ENCODE measurements around the gene LYST.
"Not testable (repeated sequence)": the region's sequence is repeated elsewhere in the genome, so short reads cannot be mapped to it uniquely, and the experiment has no call there.

The LYST gene

DNA sequence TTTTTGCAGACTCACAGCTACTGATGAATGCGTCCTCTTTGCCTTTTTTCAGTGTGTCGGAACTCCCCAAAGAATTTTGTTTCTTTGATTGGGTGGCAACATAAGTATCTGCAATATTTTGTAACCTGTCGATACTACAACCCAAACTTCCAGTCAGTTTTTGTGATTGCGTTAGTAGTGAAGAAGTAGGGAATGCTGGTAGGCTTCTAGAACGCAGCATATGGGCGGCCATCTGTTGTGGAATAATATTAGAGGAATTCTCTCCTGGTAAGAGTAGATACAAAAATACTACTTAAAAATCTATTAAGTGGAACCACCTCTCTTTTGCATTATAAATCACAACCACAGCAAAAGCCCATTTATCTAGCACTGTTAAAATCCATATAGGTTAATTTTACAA is 107.4 kb downstream of the LYST start:
- Histone ChIP-seq H3K4me3 (ENCODE audit: low read length, poor library complexity, severe bottlenecking) (no peak overlapping the region), H3K27me3 (ENCODE audit: insufficient read depth, low read length, poor library complexity, severe bottlenecking) (no peaks in the 10 kb centered on the region)
- TF ChIP-seq, protein P1, sequence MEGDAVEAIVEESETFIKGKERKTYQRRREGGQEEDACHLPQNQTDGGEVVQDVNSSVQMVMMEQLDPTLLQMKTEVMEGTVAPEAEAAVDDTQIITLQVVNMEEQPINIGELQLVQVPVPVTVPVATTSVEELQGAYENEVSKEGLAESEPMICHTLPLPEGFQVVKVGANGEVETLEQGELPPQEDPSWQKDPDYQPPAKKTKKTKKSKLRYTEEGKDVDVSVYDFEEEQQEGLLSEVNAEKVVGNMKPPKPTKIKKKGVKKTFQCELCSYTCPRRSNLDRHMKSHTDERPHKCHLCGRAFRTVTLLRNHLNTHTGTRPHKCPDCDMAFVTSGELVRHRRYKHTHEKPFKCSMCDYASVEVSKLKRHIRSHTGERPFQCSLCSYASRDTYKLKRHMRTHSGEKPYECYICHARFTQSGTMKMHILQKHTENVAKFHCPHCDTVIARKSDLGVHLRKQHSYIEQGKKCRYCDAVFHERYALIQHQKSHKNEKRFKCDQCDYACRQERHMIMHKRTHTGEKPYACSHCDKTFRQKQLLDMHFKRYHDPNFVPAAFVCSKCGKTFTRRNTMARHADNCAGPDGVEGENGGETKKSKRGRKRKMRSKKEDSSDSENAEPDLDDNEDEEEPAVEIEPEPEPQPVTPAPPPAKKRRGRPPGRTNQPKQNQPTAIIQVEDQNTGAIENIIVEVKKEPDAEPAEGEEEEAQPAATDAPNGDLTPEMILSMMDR (conservative IDR thresholded peaks at IDR 0.05; ENCODE audit: low read length) = no peak
- TF ChIP-seq EZH2phosphoT487 (IDR thresholded peaks at IDR 0.05; ENCODE audit: borderline replicate concordance) = no peak

GRCh38 chr1:235758931-235759330 is 107.8 kb downstream of the LYST start:
- H3K4me1 ChIP-seq (ENCODE audit: insufficient read depth, low read length, poor library complexity, severe bottlenecking) = no peaks in the 10 kb centered on the region
- H3K4me3 ChIP-seq (ENCODE audit: low read length, poor library complexity, severe bottlenecking) = no peak overlapping the region
- no peaks in the 10 kb centered on the region for H3K36me3 ChIP-seq (ENCODE audit: insufficient read depth, low read length)
- H3F3A ChIP-seq (ENCODE audit: low read depth) = no peaks in the 10 kb centered on the region
- no peaks in the 10 kb centered on the region for H4K20me1 ChIP-seq (ENCODE audit: insufficient read depth, low read length, poor library complexity, severe bottlenecking)
- TF ChIP-seq EZH2phosphoT487 (IDR thresholded peaks at IDR 0.05; ENCODE audit: borderline replicate concordance) = no peak
- TF ChIP-seq, protein P1 (conservative IDR thresholded peaks at IDR 0.05; ENCODE audit: low read length) = no peak
- H2AFZ ChIP-seq (ENCODE audit: low read length) = no peak overlapping the region
- H3K9ac ChIP-seq (ENCODE audit: low read depth, low read length, poor library complexity, severe bottlenecking) = no peak overlapping the region
- H3K79me2 ChIP-seq (ENCODE audit: insufficient read depth, low read length) = no peaks in the 10 kb centered on the region
- no peaks in the 10 kb centered on the region for H3K27me3 ChIP-seq (ENCODE audit: insufficient read depth, low read length, poor library complexity, severe bottlenecking)
- H3K9me2 ChIP-seq (replicated peaks; ENCODE audit: low read depth, low read length) = no peaks in the 10 kb centered on the region
- H3K4me2 ChIP-seq (ENCODE audit: low read depth, low read length, poor library complexity, severe bottlenecking) = no peak overlapping the region
- H3K9me3 ChIP-seq (ENCODE audit: insufficient read depth, low read depth, low read length) = no peaks in the 10 kb centered on the region

More for the DNA sequence above, 107.4 kb downstream of the LYST start:
- Histone ChIP-seq H3K9me3 (ENCODE audit: insufficient read depth, low read depth, low read length) (no peaks in the 10 kb centered on the region), H3F3A (ENCODE audit: low read depth) (no peaks in the 10 kb centered on the region), H3K9ac (ENCODE audit: low read depth, low read length, poor library complexity, severe bottlenecking) (no peak overlapping the region), H3K4me1 (ENCODE audit: insufficient read depth, low read length, poor library complexity, severe bottlenecking) (no peaks in the 10 kb centered on the region), H3K9me2 (replicated peaks; ENCODE audit: low read depth, low read length) (no peaks in the 10 kb centered on the region), H3K36me3 (ENCODE audit: insufficient read depth, low read length) (no peaks in the 10 kb centered on the region), H4K20me1 (ENCODE audit: insufficient read depth, low read length, poor library complexity, severe bottlenecking) (no peaks in the 10 kb centered on the region), H2AFZ (ENCODE audit: low read length) (no peak overlapping the region), H3K4me2 (ENCODE audit: low read depth, low read length, poor library complexity, severe bottlenecking) (no peak overlapping the region), H3K79me2 (ENCODE audit: insufficient read depth, low read length) (no peaks in the 10 kb centered on the region)

DNA sequence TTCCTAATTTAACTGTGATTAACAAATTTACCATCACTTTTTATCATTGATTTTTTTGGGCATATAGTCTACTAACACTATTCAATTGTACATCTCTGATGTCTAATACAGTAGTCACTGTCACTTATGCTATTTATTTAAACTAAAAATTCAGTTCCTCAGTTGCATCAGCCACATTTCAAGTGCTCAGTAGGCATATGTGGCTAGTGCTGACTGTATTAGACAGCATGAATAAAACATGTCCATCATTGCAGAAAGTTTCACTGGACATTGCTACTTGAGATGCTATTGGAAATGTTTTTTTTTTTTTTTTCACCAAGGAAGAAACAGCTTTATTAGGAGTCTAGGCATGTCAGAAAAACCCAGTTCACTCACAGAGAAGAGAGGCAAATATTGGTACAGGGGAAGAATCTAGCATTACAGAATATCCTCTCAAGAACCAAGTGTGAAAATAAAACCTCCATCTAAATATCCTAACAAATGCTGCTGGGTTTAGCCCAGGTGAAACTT is 109.1 kb downstream of the LYST start:
- Histone ChIP-seq H3K9me3 (ENCODE audit: insufficient read depth, low read depth, low read length) (no peaks in the 10 kb centered on the region), H3K4me2 (ENCODE audit: low read depth, low read length, poor library complexity, severe bottlenecking) (no peak overlapping the region), H2AFZ (ENCODE audit: low read length) (no peak overlapping the region), H3K9me2 (replicated peaks; ENCODE audit: low read depth, low read length) (no peaks in the 10 kb centered on the region), H3K36me3 (ENCODE audit: insufficient read depth, low read length) (no peaks in the 10 kb centered on the region), H3F3A (ENCODE audit: low read depth) (no peaks in the 10 kb centered on the region), H3K4me3 (ENCODE audit: low read length, poor library complexity, severe bottlenecking) (no peak overlapping the region), H3K4me1 (ENCODE audit: insufficient read depth, low read length, poor library complexity, severe bottlenecking) (no peaks in the 10 kb centered on the region), H3K9ac (ENCODE audit: low read depth, low read length, poor library complexity, severe bottlenecking) (no peak overlapping the region), H4K20me1 (ENCODE audit: insufficient read depth, low read length, poor library complexity, severe bottlenecking) (no peaks in the 10 kb centered on the region), H3K27me3 (ENCODE audit: insufficient read depth, low read length, poor library complexity, severe bottlenecking) (no peaks in the 10 kb centered on the region), H3K79me2 (ENCODE audit: insufficient read depth, low read length) (no peaks in the 10 kb centered on the region)
- TF ChIP-seq, protein P1 (conservative IDR thresholded peaks at IDR 0.05; ENCODE audit: low read length) = no peak
- TF ChIP-seq EZH2phosphoT487 (IDR thresholded peaks at IDR 0.05; ENCODE audit: borderline replicate concordance) = no peak

DNA sequence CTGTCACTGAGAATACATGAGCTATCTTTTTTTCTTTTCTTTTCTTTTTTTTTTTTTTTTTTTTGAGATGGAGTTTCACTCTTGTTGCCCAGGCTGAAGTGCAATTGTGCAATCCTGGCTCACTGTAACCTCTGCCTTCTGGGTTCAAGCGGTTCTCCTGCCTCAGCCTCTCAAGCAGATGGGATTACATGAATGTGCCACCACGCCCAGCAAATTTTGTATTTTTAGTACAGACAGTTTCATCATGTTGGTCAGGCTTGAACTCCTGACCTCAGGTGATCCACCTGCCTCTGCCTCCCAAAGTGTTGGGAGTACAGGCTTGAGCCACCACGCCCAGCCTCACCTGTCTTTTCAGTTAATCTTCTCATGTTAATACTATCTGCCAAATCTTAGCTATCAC is 112.5 kb downstream of the LYST start:
- not testable (repeated sequence) for H3K9me2 ChIP-seq (replicated peaks; ENCODE audit: low read depth, low read length); H3K36me3 ChIP-seq (ENCODE audit: insufficient read depth, low read length); H3K27me3 ChIP-seq (ENCODE audit: insufficient read depth, low read length, poor library complexity, severe bottlenecking); H4K20me1 ChIP-seq (ENCODE audit: insufficient read depth, low read length, poor library complexity, severe bottlenecking); H3K79me2 ChIP-seq (ENCODE audit: insufficient read depth, low read length); H3K4me3 ChIP-seq (ENCODE audit: low read length, poor library complexity, severe bottlenecking); H3K9me3 ChIP-seq (ENCODE audit: insufficient read depth, low read depth, low read length); H3K4me2 ChIP-seq (ENCODE audit: low read depth, low read length, poor library complexity, severe bottlenecking); H2AFZ ChIP-seq (ENCODE audit: low read length); H3K9ac ChIP-seq (ENCODE audit: low read depth, low read length, poor library complexity, severe bottlenecking); H3F3A ChIP-seq (ENCODE audit: low read depth)
- peaks cover 13% of the 10 kb centered on the region for H3K4me1 ChIP-seq (ENCODE audit: insufficient read depth, low read length, poor library complexity, severe bottlenecking)
